Measurements from ENCODE around the gene PDLIM7. TPM values are rescaled to one million over a fixed set of nuclear protein-coding genes. Genes with fewer than 3 reads are reported as not detected.

Gene PDLIM7
- total and polyA plus RNA-seq, 2 experiments from 2014 or later: 165 to 537 TPM

DNA sequence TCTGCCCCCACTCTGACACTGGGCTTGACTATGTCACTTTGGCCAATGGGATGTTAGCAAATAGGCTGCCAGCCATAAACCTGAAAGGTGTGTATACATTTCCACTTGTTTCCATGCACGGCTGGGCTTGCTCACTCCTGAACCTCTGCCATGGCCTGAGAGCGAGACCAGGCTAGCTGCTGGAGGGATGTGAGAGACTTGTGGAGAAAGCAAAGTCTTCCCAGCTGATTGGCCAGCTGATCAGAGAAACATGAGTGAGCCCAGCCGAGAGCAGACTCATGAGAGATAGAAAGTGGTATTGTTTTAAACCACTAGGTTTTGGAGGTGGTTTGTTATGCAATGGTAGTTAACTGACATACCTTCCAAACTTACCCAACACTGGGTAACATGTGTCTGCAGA, 43.0 kb upstream of the PDLIM7 start:
- no peak overlapping the region for H3K27ac ChIP-seq
- H3K27me3 ChIP-seq: no peaks in the 10 kb centered on the region
- TF ChIP-seq, protein P1, sequence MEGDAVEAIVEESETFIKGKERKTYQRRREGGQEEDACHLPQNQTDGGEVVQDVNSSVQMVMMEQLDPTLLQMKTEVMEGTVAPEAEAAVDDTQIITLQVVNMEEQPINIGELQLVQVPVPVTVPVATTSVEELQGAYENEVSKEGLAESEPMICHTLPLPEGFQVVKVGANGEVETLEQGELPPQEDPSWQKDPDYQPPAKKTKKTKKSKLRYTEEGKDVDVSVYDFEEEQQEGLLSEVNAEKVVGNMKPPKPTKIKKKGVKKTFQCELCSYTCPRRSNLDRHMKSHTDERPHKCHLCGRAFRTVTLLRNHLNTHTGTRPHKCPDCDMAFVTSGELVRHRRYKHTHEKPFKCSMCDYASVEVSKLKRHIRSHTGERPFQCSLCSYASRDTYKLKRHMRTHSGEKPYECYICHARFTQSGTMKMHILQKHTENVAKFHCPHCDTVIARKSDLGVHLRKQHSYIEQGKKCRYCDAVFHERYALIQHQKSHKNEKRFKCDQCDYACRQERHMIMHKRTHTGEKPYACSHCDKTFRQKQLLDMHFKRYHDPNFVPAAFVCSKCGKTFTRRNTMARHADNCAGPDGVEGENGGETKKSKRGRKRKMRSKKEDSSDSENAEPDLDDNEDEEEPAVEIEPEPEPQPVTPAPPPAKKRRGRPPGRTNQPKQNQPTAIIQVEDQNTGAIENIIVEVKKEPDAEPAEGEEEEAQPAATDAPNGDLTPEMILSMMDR (IDR thresholded peaks at IDR 0.05; ENCODE audit: low read depth, low read length): no peak
- peaks cover 23% of the 10 kb centered on the region for H3K4me1 ChIP-seq (ENCODE audit: low read depth)
- no peak overlapping the region for H3K4me3 ChIP-seq
- H3K9me3 ChIP-seq (ENCODE audit: low read depth): no peaks in the 10 kb centered on the region
- no peak for DNase-seq (ENCODE audit: low read depth in 1 of 2, low spot score in 1 of 2)
- H3K36me3 ChIP-seq: peaks cover 5% of the 10 kb centered on the region

DNA sequence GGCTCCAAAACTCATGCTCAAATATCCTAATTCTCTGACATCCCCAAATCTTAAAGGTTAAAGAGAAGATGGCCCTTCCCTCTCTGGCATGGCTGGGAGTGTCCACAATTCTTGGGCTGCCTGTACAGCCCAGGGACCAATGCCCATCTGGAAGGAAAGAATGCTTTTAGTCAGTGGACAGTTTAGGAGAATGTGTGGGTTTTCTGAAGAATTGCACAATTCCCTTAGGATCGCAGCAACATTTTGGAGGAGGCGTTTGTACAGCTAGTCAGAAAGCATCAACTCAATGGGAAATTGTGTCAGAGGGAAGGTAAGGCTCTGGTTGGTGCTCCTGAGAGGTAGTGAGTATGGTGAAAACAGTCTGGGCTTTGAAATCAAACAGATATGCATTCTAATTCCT, 42.0 kb upstream of the PDLIM7 start:
- DNase-seq (ENCODE audit: low read depth in 1 of 2, low spot score in 1 of 2): peak in 1 of 2 donors; percentile 97
- H3K27me3 ChIP-seq: no peaks in the 10 kb centered on the region
- peaks cover 23% of the 10 kb centered on the region for H3K4me1 ChIP-seq (ENCODE audit: low read depth)
- H3K27ac ChIP-seq: peak overlapping the region; percentile 94
- TF ChIP-seq, protein P1 (IDR thresholded peaks at IDR 0.05; ENCODE audit: low read depth, low read length): no peak
- H3K36me3 ChIP-seq: peaks cover 13% of the 10 kb centered on the region
- H3K4me3 ChIP-seq: no peak overlapping the region
- no peaks in the 10 kb centered on the region for H3K9me3 ChIP-seq (ENCODE audit: low read depth)

DNA sequence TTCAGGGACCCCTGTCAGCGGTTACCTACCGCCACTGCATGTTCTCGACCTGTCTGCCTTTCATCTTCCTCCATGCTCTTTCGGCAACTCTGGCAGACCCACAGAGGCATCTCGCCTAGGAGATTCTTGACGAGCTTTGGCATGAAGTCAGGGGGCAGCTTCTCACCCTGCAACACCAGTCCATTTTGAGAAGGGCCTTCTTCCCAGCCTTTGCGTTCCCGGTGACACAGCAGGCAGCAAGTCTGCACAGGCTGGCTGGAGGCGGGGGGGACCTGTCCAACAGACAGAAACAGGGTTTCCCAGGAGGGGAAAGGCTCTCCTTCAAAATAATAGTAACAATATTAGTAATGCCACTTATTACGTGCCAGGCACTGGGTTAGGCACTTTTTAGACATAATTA, 41.5 kb upstream of the PDLIM7 start:
- TF ChIP-seq, protein P1 (IDR thresholded peaks at IDR 0.05; ENCODE audit: low read depth, low read length): no peak
- Histone ChIP-seq H3K36me3 (peaks cover 13% of the 10 kb centered on the region), H3K4me3 (no peak overlapping the region), H3K4me1 (ENCODE audit: low read depth) (peaks cover 20% of the 10 kb centered on the region), H3K27me3 (no peaks in the 10 kb centered on the region), H3K9me3 (ENCODE audit: low read depth) (no peaks in the 10 kb centered on the region), H3K27ac (peak overlapping the region; percentile 94)
- no peak for DNase-seq (ENCODE audit: low read depth in 1 of 2, low spot score in 1 of 2)

DNA sequence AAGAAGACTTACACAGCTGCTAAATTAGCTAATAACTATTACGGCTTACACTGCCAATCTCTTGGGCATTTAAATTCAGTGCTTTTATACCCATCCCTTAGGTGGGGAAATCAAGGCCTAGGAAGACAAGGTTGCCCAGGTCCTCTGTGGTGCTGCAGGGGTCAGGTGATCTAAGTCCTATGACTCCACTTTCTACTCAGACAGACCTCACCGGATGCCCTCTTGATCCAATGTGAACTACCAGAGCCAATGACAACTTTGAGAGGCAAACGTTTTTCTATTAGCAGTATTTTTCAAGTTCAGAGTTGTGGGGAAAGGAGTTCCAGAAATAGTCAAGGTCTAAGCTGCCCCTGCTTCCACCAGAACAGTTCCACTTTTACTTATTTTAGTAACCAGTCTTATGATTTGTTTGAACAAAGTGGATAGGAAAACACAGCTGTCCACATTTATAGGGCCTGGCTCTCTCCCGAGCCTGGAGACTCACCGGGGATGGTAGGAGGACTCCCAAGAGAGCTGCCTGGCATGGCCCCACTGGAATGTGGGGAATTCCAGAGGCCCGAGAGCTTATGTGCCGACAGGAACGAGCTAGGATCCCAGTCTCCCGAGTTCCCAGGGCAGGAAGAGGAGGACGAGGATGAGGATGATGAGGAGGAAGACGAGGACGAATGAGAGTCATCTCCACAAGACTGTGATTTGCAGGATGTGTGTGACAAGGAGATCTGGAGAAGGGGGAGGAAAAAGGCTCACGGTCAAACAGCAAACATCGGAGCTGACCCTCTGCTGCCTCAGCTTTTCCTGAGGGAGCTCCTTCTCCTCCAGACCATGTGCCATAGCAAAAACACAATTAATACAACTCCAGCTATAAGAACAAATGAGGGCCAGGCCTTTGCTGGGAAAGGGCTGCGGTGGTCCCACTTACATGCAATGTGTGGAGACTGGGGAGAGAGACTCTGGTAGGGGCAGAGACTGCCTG, 40.3 kb upstream of the PDLIM7 start:
- H3K27ac ChIP-seq: peak overlapping the region; percentile 94
- peaks cover 8% of the 10 kb centered on the region for H3K4me1 ChIP-seq (ENCODE audit: low read depth)
- TF ChIP-seq, protein P1 (IDR thresholded peaks at IDR 0.05; ENCODE audit: low read depth, low read length): no peak
- H3K27me3 ChIP-seq: no peaks in the 10 kb centered on the region
- peak; percentile 65 to 90 for DNase-seq (ENCODE audit: low read depth in 1 of 2, low spot score in 1 of 2)
- no peak overlapping the region for H3K4me3 ChIP-seq
- H3K36me3 ChIP-seq: peaks cover 18% of the 10 kb centered on the region
- no peaks in the 10 kb centered on the region for H3K9me3 ChIP-seq (ENCODE audit: low read depth)

DNA sequence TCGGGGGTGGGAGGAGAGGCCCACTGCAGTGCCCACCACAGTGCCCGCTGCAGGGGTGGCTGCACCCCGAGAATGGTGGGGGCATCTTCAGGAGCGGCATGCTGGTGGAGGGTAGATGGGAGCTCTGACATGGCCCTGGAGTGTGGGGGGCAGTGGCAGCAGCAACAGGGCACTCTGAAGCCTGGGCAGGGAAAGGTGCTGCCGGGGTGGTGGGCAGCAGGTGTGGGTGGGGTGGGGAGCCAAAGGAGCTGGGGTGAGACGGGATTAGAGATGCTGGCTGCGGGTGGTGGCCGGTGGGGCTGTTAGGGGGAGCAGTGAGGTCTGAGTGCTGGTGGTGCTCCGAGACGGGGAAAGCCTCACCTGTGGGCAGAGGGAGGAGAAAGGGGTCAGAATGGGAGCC, 39.0 kb upstream of the PDLIM7 start:
- no peak for DNase-seq (ENCODE audit: low read depth in 1 of 2, low spot score in 1 of 2)
- H3K27me3 ChIP-seq: no peaks in the 10 kb centered on the region
- no peak overlapping the region for H3K27ac ChIP-seq
- H3K9me3 ChIP-seq (ENCODE audit: low read depth): no peaks in the 10 kb centered on the region
- TF ChIP-seq, protein P1 (IDR thresholded peaks at IDR 0.05; ENCODE audit: low read depth, low read length): no peak
- H3K36me3 ChIP-seq: peaks cover 29% of the 10 kb centered on the region
- H3K4me3 ChIP-seq: no peak overlapping the region
- peaks cover 8% of the 10 kb centered on the region for H3K4me1 ChIP-seq (ENCODE audit: low read depth)
